SKM-1 (cell line): Measurements from ENCODE around the gene MYOM3.

Source experiments
- DNase-seq: peaks from one replicate; lab custom pipeline; 2025; ENCODE audit not compliant: unreplicated experiment; lab: John Stamatoyannopoulos, UW

The MYOM3 gene

GRCh38 chr1:24138476-24139221 lies 26.7 kb upstream of the MYOM3 start:
- no peak for DNase-seq

- no peak for DNase-seq
Observed at GRCh38 chr1:24136956-24137539, 25.1 kb upstream of the MYOM3 start.

GRCh38 chr1:24134376-24134775 lies 22.4 kb upstream of the MYOM3 start:
- no peak for DNase-seq

GRCh38 chr1:24133819-24134218 lies 21.9 kb upstream of the MYOM3 start:
- DNase-seq = no peak

GRCh38 chr1:24130385-24130784 lies 18.4 kb upstream of the MYOM3 start:
- DNase-seq = no peak

GRCh38 chr1:24127801-24128363 lies 15.9 kb upstream of the MYOM3 start:
- DNase-seq = no peak

GRCh38 chr1:24127134-24127800 lies 15.3 kb upstream of the MYOM3 start:
- DNase-seq = no peak

- DNase-seq = no peak
Observed at GRCh38 chr1:24126672-24127023, 14.7 kb upstream of the MYOM3 start.

- DNase-seq = no peak
Observed at GRCh38 chr1:24126018-24126671, 14.2 kb upstream of the MYOM3 start.

- DNase-seq = no peak
Observed at GRCh38 chr1:24125456-24125855, 13.5 kb upstream of the MYOM3 start.

GRCh38 chr1:24124980-24125379 lies 13.0 kb upstream of the MYOM3 start:
- no peak for DNase-seq

- DNase-seq = no peak
Observed at GRCh38 chr1:24123611-24124010, 11.7 kb upstream of the MYOM3 start.

GRCh38 chr1:24122776-24123175 lies 10.8 kb upstream of the MYOM3 start:
- no peak for DNase-seq

- DNase-seq = no peak
Observed at GRCh38 chr1:24121406-24121805, 9.5 kb upstream of the MYOM3 start.

- no peak for DNase-seq
Observed at GRCh38 chr1:24120965-24121364, 9.0 kb upstream of the MYOM3 start.

- no peak for DNase-seq
Observed at GRCh38 chr1:24119859-24120756, 8.2 kb upstream of the MYOM3 start.

- DNase-seq = no peak
Observed at GRCh38 chr1:24119489-24119858, 7.5 kb upstream of the MYOM3 start.

- DNase-seq = no peak
Observed at GRCh38 chr1:24118410-24119242, 6.7 kb upstream of the MYOM3 start.

- DNase-seq = no peak
Observed at GRCh38 chr1:24117722-24118409, 5.9 kb upstream of the MYOM3 start.
